HepG2 (cell line): ENCODE measurements around the gene KAZALD1. TPM values are rescaled to one million over a fixed set of nuclear protein-coding genes. Genes with fewer than 3 reads are reported as not detected.
A peak's percentile ranks its signal among the peaks of the same experiment; 100 is the strongest.

ENCODE experiments used
- AKAP8 ChIP-seq: sonication (generic); formaldehyde crosslinking; IDR thresholded peaks from 2 replicates; pipeline ENCODE4 v1.5.1; 2020; ENCODE audit warnings: mild to moderate bottlenecking, missing genetic modification reagents
- ARID5B ChIP-seq: IDR thresholded peaks from 2 replicates; pipeline ENCODE4 v1.4.0; 2020; ENCODE audit warnings: mild to moderate bottlenecking, missing genetic modification reagents
- ATF7 ChIP-seq, 2 experiments: fragments of 450-650 bp in 1 of 2; sonication (generic) in 1 of 2; formaldehyde crosslinking in 1 of 2; IDR thresholded peaks; 2 replicates each; pipeline versions ENCODE4 v1.4.0 to v1.6.1; 2016 to 2020; ENCODE audit warnings: antibody characterized with exemption in 1 of 2, mild to moderate bottlenecking in 1 of 2, missing genetic modification reagents in 1 of 2
- DMTF1 ChIP-seq: sonication (generic); formaldehyde crosslinking; IDR thresholded peaks from 2 replicates; pipeline ENCODE4 v1.4.0; 2020; ENCODE audit warnings: mild to moderate bottlenecking, missing genetic modification reagents
- GABPB1 ChIP-seq: IDR thresholded peaks from 2 replicates; pipeline ENCODE4 v1.6.1; 2016; ENCODE audit warnings: mild to moderate bottlenecking, missing genetic modification reagents, moderate library complexity, missing compliant biosample characterization
- NAIF1 ChIP-seq: sonication (generic); formaldehyde crosslinking; IDR thresholded peaks from 2 replicates; pipeline ENCODE4 v1.5.0; 2020; ENCODE audit warnings: mild to moderate bottlenecking, missing genetic modification reagents, borderline replicate concordance
- NBN ChIP-seq: fragments of 450-650 bp; conservative IDR thresholded peaks from 2 replicates; pipeline ENCODE4 v1.6.1; 2017
- RBM39 ChIP-seq: fragments of 200-400 bp; formaldehyde crosslinking; IDR thresholded peaks from one replicate; pipeline ENCODE4 v1.6.1; 2018; ENCODE audit warnings: antibody characterized with exemption, mild to moderate bottlenecking, low read depth, low read length; ENCODE audit not compliant: poor library complexity, severe bottlenecking
- SOX13 ChIP-seq, 3 experiments: fragments of 450-650 bp in 1 of 3; sonication (generic) in 1 of 3; formaldehyde crosslinking in 1 of 3; IDR thresholded peaks in 2 of 3; conservative IDR thresholded peaks in 1 of 3; 2 replicates each; pipeline versions ENCODE4 v1.5.0 to v1.6.1; 2016 to 2020; ENCODE audit warnings: antibody characterized with exemption in 1 of 3, mild to moderate bottlenecking in 1 of 3, missing compliant biosample characterization in 1 of 3, missing genetic modification reagents in 1 of 3, moderate library complexity in 1 of 3
- STAG1 ChIP-seq: sonication (generic); formaldehyde crosslinking; IDR thresholded peaks from 2 replicates; pipeline ENCODE4 v1.4.0; 2020; ENCODE audit warnings: missing genetic modification reagents
- TBL1XR1 ChIP-seq: fragments of 150-350 bp; IDR thresholded peaks from 2 replicates; pipeline ENCODE4 v1.6.1; 2014; ENCODE audit warnings: borderline replicate concordance, low read length; ENCODE audit not compliant: partially characterized antibody
- TFDP1 ChIP-seq: IDR thresholded peaks from 2 replicates; pipeline ENCODE4 v1.6.1; 2016; ENCODE audit warnings: missing compliant biosample characterization, missing genetic modification reagents, borderline replicate concordance
- TOPORS ChIP-seq: sonication (generic); formaldehyde crosslinking; IDR thresholded peaks from 2 replicates; pipeline ENCODE4 v1.8.0; 2023; ENCODE audit warnings: mild to moderate bottlenecking, missing genetic modification reagents
- YEATS4 ChIP-seq: sonication (generic); formaldehyde crosslinking; IDR thresholded peaks from 2 replicates; pipeline ENCODE4 v1.4.0; 2020; ENCODE audit warnings: missing genetic modification reagents, borderline replicate concordance
- ZBTB20 ChIP-seq: sonication (generic); formaldehyde crosslinking; IDR thresholded peaks from 2 replicates; pipeline ENCODE4 v1.8.1; 2023; ENCODE audit warnings: missing genetic modification reagents, low read depth, mild to moderate bottlenecking, borderline replicate concordance
- ZFAT ChIP-seq: sonication (generic); formaldehyde crosslinking; conservative IDR thresholded peaks from 2 replicates; pipeline ENCODE4 v1.8.1; 2023; ENCODE audit warnings: missing genetic modification reagents, inconsistent platforms
- ZNF30 ChIP-seq: sonication (generic); formaldehyde crosslinking; IDR thresholded peaks from 2 replicates; pipeline ENCODE4 v1.5.0; 2020; ENCODE audit warnings: mild to moderate bottlenecking, missing genetic modification reagents
- ZNF446 ChIP-seq: sonication (generic); formaldehyde crosslinking; IDR thresholded peaks from 2 replicates; pipeline ENCODE4 v1.5.0; 2020; ENCODE audit warnings: mild to moderate bottlenecking, missing genetic modification reagents
- ZNF782 ChIP-seq: sonication (generic); formaldehyde crosslinking; IDR thresholded peaks from 2 replicates; pipeline ENCODE4 v1.4.0; 2020; ENCODE audit warnings: missing genetic modification reagents, mild to moderate bottlenecking, borderline replicate concordance
- ZNF83 ChIP-seq: sonication (generic); formaldehyde crosslinking; IDR thresholded peaks from 2 replicates; pipeline ENCODE4 v1.4.0; 2020; ENCODE audit warnings: missing genetic modification reagents, mild to moderate bottlenecking, borderline replicate concordance
- ZNF878 ChIP-seq: sonication (generic); formaldehyde crosslinking; IDR thresholded peaks from 2 replicates; pipeline ENCODE4 v1.8.1; 2023; ENCODE audit warnings: mild to moderate bottlenecking, missing genetic modification reagents, moderate library complexity
- polyA plus RNA-seq, 8 experiments: library from polyadenylated mRNA; depleted of rRNA in 3 of 8; stranded (reverse) in 7 of 8; unstranded in 1 of 8; fragments of >200 nt; fragmentation: Illumina TruSeq in 4 of 8; extraction: Trizol in 4 of 8; gene quantifications; 2 replicates each; pipeline versions ENCODE4 v1.2.1 to v1.2.3, GENCODE V29; 2011 to 2016; ENCODE audit warnings: low read depth in 4 of 8, missing spikeins in 1 of 8, mixed read lengths in 1 of 8; ENCODE audit not compliant: insufficient read depth in 1 of 8
- total RNA-seq, 5 experiments: library from RNA; depleted of rRNA; stranded (reverse); fragments of >200 nt; fragmentation: Illumina TruSeq; extraction: Trizol; gene quantifications; 2 replicates each; pipeline ENCODE4 v1.2.3, GENCODE V29; 2016; ENCODE audit warnings: low read depth in 1 of 5

Gene KAZALD1
- total and polyA plus RNA-seq, 2 of the 13 experiments (the other 11 are each of a cell fraction or from before 2014, with no cell fraction given), result 16.7 to 27.7 TPM

- 0 out of 2 replicates have a peak, but pooled peaks have one; percentile 30 for TF ChIP-seq ARID5B (CRISPR knock-in tag)
- TF ChIP-seq TOPORS (CRISPR knock-in tag), result no peak
- TF ChIP-seq AKAP8 (CRISPR knock-in tag), result no peak
- no peak for TF ChIP-seq NBN
- no peak for TF ChIP-seq NAIF1 (CRISPR knock-in tag)
- no peak for TF ChIP-seq ZNF30 (CRISPR knock-in tag)
- no peak for TF ChIP-seq ATF7 (IDR thresholded peaks at IDR 0.05)
- TF ChIP-seq ATF7 (CRISPR knock-in tag; IDR thresholded peaks at IDR 0.05), result no peak
- no peak for TF ChIP-seq ZNF878
- TF ChIP-seq ZNF446 (CRISPR knock-in tag), result no peak
- TF ChIP-seq TFDP1 (CRISPR knock-in tag), result 0 out of 2 replicates have a peak, but pooled peaks have one; percentile 14
- TF ChIP-seq GABPB1 (CRISPR knock-in tag), result peak; percentile 30; the same call in 1 of the 2 replicates
- no peak for TF ChIP-seq TBL1XR1
- no peak for TF ChIP-seq DMTF1 (CRISPR knock-in tag)
- no peak for TF ChIP-seq STAG1 (CRISPR knock-in tag)
- TF ChIP-seq ZFAT (CRISPR knock-in tag), result no peak
- TF ChIP-seq SOX13 (IDR thresholded peaks at IDR 0.05), result no peak
- no peak for TF ChIP-seq SOX13 (CRISPR knock-in tag; conservative IDR thresholded peaks at IDR 0.05 in 1 of 2, IDR thresholded peaks at IDR 0.05 in 1 of 2)
- TF ChIP-seq ZNF782 (CRISPR knock-in tag), result no peak
- no peak for TF ChIP-seq ZNF83 (CRISPR knock-in tag)
- TF ChIP-seq RBM39, result no peak
- 0 out of 2 replicates have a peak, but pooled peaks have one; percentile 32 for TF ChIP-seq YEATS4
- TF ChIP-seq ZBTB20 (CRISPR knock-in tag), result no peak
Measured at GRCh38 chr10:101031796-101032636, 29.8 kb upstream of the KAZALD1 start (continued).
